GM23338 (cell line): ENCODE measurements around the gene PSMA7.

ENCODE experiments used
- CREB1 ChIP-seq: fragments of 250-450 bp; sonication (Bioruptor Pico); IDR thresholded peaks from 2 replicates; pipeline ENCODE4 v1.5.0; 2020; ENCODE audit warnings: low read depth, mild to moderate bottlenecking, moderate library complexity
- CTCF ChIP-seq, 2 experiments: fragments of 200-600 bp in 1 of 2; sonication (generic) in 1 of 2; conservative IDR thresholded peaks; 2 replicates each; pipeline versions ENCODE4 v1.5.1 to v1.6.1; 2016 to 2017; ENCODE audit warnings: antibody characterized with exemption in 2 of 2, low read depth in 2 of 2, mild to moderate bottlenecking in 2 of 2, moderate library complexity in 1 of 2
- ETS1 ChIP-seq: IDR thresholded peaks from 2 replicates; pipeline ENCODE4 v1.6.1; 2016; ENCODE audit warnings: antibody characterized with exemption
- EZH2 ChIP-seq: fragments of 200-600 bp; sonication (generic); IDR thresholded peaks from one replicate; pipeline ENCODE4 v1.8.0; 2017; ENCODE audit warnings: antibody characterized with exemption, mild to moderate bottlenecking, low read depth; ENCODE audit not compliant: unreplicated experiment
- EZH2phosphoT487 ChIP-seq: fragments of 200-600 bp; sonication (generic); IDR thresholded peaks from one replicate; pipeline ENCODE4 v1.8.1; 2018; ENCODE audit warnings: antibody characterized with exemption; ENCODE audit not compliant: unreplicated experiment
- JUNB ChIP-seq: IDR thresholded peaks from one replicate; pipeline ENCODE4 v1.6.1; 2016; ENCODE audit warnings: antibody characterized with exemption; ENCODE audit not compliant: unreplicated experiment
- NANOG ChIP-seq: IDR thresholded peaks from 2 replicates; pipeline ENCODE4 v1.6.1; 2016; ENCODE audit warnings: antibody characterized with exemption, borderline replicate concordance
- POLR2AphosphoS5 ChIP-seq: IDR thresholded peaks from 2 replicates; pipeline ENCODE4 v1.6.1; 2016; ENCODE audit warnings: antibody characterized with exemption, low read depth
- REST ChIP-seq: IDR thresholded peaks from one replicate; pipeline ENCODE4 v1.6.1; 2018; ENCODE audit warnings: antibody characterized with exemption; ENCODE audit not compliant: unreplicated experiment
- STAT1 ChIP-seq: IDR thresholded peaks from one replicate; pipeline ENCODE4 v1.6.1; 2016; ENCODE audit warnings: antibody characterized with exemption; ENCODE audit not compliant: unreplicated experiment
- ZNF114 ChIP-seq: fragments of 250-450 bp; sonication (Bioruptor Pico); IDR thresholded peaks from 2 replicates; pipeline ENCODE4 v1.5.0; 2020; ENCODE audit warnings: mild to moderate bottlenecking, moderate library complexity
- ZNF331 ChIP-seq: fragments of 250-450 bp; sonication (Bioruptor Pico); IDR thresholded peaks from 2 replicates; pipeline ENCODE4 v1.5.0; 2020; ENCODE audit warnings: low read depth, mild to moderate bottlenecking, moderate library complexity

- no peak for TF ChIP-seq EZH2
- no peak for TF ChIP-seq CTCF (conservative IDR thresholded peaks at IDR 0.05; ENCODE audit: low read depth in 2 of 2)
- no peak for TF ChIP-seq EZH2phosphoT487
- TF ChIP-seq ETS1, result no peak
- no peak for TF ChIP-seq POLR2AphosphoS5
- no peak for TF ChIP-seq JUNB
- no peak for TF ChIP-seq ZNF114
- no peak for TF ChIP-seq REST
- no peak for TF ChIP-seq NANOG
- TF ChIP-seq CREB1 (CRISPR knock-in tag), result no peak
- no peak for TF ChIP-seq ZNF331
- TF ChIP-seq STAT1, result no peak
These were observed 19.6 kb downstream of the PSMA7 start for GRCh38 chr20:62123450-62124118.
